H54 (cell line): ENCODE results near the gene SSTR3.

Source experiments
- DNase-seq: peaks from one replicate; pipeline ENCODE4 v3.0.0; 2011; ENCODE audit warnings: low spot score, mixed read lengths; ENCODE audit not compliant: insufficient read length
- FAIRE-seq: peaks from 3 replicates; lab custom pipeline; 2011; peaks lifted over from hg19 to GRCh38; lab: Jason Lieb, UNC
- POLR2A ChIP-seq: IDR thresholded peaks from 2 replicates; pipeline ENCODE4 v1.6.1; 2011; ENCODE audit warnings: low read depth, mild to moderate bottlenecking, low read length

The SSTR3 gene

DNA sequence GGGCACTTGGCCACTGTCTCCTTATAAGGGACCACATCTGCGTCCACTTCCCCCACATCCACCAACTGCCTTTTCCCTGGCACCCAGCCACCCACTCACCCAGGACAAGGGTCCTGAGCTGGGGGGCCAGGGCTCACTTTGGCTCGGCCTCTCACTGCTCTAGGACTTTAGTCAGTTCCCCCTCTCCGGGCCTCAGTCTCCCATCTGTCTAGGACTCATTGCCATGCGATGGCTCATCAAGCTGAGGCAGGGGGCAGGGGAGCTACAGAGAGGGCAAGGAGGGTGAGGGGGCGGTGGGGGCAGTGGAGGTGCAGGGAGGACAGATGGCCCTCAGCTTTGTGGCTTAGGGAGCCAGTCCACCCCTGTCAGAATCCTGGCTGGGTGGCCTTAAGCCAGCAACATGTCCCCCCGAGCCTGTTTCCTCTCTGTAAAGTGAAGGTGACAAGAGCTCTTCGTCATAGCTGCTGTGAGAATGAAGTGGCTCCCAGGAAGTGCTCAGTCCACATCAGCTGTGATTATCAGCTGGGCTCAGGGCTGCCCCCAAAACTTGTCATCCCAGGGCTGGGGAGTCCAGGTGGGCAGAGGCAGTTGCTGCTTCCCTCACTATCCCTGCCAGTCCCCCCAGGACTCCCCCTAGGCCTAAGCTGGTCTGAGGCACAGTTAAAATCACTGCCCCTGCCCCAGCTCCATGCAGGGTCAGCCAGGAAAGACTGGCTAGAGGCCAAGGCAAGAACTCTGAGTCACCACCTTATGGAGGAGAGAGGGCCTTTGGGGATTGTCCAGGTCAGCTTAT, 16.9 kb upstream of the SSTR3 start:
- DNase-seq (peak; percentile 45), FAIRE-seq (no peak)
- TF ChIP-seq POLR2A, result no peak

DNA sequence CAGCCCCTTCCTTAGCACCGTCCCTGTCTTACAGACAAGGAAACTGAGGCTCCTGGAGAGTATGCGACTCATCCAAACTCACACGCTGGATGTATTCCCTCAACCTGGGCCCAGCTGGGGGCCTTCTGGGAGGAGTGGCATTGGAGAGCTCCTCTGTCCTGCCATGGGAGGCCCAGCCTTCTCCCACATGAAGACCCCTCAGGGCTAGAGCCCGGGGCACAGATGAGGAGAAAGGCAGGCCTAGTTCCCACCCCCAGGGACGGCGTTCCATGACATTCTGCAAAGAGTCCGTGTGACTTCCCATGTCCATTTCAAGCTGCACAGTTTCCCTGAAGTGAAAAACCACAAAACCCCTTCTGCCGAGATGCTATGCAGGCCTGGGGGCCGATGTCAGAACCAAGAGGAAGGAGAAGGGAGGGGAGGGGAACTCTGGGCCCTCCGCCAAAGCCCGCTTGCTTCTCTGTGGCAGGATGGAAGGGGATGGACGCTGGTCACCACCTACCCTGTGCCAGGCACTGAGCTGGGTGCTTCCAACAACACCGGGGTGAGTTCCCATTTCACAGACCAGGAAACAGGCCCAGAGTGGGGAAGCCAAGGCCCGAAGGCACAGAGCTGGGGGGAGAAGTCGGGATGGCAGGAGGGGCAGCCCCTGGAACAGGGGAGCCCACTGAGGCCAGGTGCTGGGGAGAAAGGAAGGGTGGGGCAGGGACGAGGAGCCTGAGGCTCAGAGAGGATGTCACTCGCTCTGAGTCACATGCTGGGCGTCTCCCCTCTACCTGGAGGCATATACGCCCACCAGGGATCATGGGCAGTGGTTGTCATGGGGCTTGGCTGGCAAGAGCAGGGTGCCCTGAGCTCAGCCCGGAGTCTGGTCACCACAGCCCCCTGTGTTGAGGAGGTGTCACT, 16.1 kb upstream of the SSTR3 start:
- FAIRE-seq, result no peak
- no peak for TF ChIP-seq POLR2A
- DNase-seq, result no peak

DNA sequence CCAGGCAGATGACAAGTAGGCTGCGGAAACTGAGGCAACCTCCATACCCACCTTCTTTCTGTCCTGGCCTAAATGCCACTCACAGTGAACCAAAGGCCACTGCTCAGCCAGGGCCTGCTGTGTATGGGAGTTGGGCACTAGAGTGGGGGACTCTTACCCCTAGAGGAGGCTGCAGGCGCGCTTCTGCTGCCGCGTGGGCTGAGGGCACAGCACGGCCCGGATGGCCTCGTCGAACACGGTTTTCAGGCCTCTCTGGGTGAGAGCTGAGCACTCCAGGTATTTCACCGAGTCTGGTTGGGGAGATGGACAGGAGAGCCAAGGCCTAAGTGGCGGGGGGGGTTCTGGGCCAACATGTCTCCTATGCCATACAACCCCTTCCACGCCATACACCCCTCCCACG, 14.2 kb upstream of the SSTR3 start:
- no peak for DNase-seq
- TF ChIP-seq POLR2A, result no peak
- no peak for FAIRE-seq

DNA sequence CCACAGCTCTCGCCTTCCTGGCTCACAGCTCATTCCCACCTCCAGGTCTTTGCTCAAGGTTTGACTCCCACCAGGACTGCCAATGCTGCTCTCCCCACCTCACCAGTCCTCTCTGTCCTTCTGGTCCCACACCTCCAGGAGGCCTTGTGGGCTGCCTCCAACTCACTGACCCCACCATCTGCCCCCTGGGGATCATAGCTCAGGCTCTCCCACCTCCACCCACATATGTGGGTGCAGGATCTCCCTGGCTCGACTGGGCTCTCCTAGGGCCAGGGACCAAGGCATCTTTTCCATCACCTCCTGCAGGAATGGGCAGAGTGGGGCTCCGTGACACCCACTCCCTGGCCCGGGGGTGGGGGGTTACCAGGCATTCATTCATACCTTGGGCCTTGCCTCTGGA, 13.8 kb upstream of the SSTR3 start:
- no peak for TF ChIP-seq POLR2A
- FAIRE-seq (no peak), DNase-seq (no peak)

GRCh38 chr22:37225481-37225880, 13.2 kb upstream of the SSTR3 start:
- no peak for TF ChIP-seq POLR2A
- DNase-seq (no peak), FAIRE-seq (no peak)

GRCh38 chr22:37224757-37225420, 12.6 kb upstream of the SSTR3 start:
- TF ChIP-seq POLR2A, result no peak
- no peak for DNase-seq
- FAIRE-seq, result no peak

DNA sequence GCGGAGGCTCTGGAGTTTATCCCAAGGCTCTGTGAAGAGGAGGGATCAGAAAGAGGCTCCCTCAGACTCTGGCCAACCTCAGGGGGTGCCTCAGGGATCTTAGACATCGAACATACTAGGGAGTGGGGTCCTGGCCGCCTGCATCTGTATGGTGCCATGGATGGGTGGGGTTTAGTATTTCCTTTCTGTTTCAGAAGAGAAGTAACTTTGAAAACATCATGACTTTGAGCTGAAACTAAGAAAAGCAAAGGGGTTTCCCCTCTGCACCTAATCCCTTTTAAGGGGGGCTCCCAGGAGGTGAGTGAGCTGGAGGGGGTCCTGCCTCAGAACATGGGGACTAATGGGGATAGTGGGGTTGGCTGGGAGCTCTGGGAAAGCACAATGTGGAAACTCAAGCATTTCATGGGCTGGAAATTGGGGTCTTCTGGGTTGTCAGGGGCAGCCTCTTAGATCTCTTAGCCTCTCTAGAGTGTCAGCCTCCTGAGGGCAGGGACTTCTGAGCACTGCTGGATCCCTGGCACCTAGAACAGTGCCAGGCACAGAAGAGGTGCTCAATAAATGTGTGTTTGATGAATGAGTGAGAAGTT, 11.8 kb upstream of the SSTR3 start:
- FAIRE-seq, result no peak
- DNase-seq, result no peak
- TF ChIP-seq POLR2A, result no peak

- DNase-seq (no peak), FAIRE-seq (no peak)
- TF ChIP-seq POLR2A, result no peak
Observed at GRCh38 chr22:37222440-37222971, 10.2 kb upstream of the SSTR3 start.

DNA sequence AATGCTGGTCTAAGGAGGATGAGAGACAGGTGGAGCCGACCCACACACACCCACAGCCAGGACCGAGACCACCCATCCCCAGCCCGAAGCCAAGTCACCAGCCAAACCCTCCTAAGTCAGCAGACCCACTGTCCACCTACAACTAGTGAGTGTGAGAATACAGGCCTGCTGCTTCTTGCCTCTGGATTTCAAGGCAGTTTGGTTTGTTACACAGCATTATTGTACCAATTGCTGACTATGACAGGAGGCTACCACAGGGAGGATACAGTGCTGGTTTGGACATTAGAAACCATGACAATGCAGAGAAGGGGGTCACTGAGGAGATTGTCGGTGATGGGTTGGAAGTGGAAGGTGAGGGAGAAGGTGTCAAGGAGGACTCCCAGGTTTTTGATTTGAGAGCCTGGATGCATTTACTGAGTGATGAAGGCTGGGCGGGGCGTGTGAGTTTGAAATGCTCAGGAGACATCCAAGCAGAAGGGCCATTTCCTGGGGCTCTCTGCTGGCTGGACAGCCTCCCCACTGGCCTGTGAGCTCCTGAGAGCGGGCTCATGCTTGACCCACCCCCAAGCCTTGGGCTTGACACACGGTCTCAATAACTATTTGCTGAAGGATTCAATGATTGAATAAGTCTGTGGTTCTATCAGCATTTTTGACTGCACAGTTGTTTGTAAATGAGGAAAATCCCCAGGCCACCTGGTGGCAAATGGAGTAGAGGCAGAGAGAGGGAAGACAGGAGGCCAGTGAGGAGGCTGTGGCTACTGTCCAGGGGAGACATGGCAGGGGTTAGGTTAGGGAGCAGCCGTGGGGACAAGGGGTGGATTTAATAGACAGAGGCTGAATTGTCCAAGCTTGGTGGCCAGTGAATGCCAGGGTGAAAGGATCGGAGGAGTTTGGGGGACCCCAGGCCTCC, 9.4 kb upstream of the SSTR3 start:
- TF ChIP-seq POLR2A, result no peak
- FAIRE-seq (no peak), DNase-seq (no peak)

GRCh38 chr22:37220543-37220981, 8.3 kb upstream of the SSTR3 start:
- DNase-seq (no peak), FAIRE-seq (no peak)
- no peak for TF ChIP-seq POLR2A

- no peak for DNase-seq
- FAIRE-seq, result no peak
- TF ChIP-seq POLR2A, result no peak
Observed at GRCh38 chr22:37219533-37219932, 7.3 kb upstream of the SSTR3 start.

GRCh38 chr22:37218771-37219411, 6.6 kb upstream of the SSTR3 start:
- TF ChIP-seq POLR2A, result no peak
- FAIRE-seq, result no peak
- DNase-seq, result no peak
